ENCODE results near the gene MMAB.
A peak's percentile ranks its signal among the peaks of the same experiment; 100 is the strongest.

The MMAB gene

DNA sequence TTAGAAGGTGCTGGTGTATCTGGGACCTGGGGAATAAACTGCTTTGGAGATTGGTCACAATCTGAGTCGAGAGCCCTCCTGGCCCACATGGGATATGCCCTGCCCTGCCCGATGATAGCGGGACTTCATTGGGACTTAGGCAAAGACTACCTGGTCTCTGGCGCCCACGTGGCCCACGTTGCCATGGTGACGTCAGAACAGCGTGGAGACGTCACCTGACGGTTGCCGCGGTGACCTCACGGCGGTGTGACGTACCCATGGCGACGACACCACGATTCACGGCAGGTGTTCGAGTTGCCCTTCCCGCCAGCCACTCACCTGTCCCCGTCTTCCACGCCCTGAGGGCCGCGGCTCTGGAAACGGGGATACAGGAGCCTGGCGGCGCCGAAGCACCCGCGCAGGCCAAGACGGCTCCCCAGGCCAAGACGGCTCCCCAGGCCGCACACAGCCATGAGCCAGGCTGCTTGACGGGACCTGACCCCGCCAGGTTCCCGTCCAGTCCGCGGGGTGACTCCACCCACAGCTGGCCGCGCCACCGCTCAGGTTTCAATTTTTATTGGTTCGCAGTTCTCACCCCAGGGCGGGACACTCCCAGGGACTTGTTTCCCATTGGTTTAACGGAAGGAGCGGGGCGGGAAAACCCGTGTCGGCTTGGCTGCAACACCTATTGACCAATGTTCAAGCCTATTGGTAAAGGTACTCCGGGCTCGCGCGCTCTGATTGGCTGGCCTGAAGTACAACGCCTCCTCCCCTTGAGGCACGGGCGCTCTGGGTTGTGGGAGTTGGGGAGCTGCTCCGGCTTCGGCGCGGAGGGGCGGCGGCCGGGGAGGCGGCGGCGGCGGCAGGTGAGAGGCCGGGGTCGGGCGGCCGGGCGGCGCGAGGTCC is at the start of gene MMAB, which contains the start of gene MVK:
Gene MMAB (minus strand): TSS at position 476 of the 885 bp plus-strand sequence. CDS start 24 bp downstream, at position 452.
Gene MVK (plus strand): TSS at position 766 of the 885 bp plus-strand sequence. CDS start 1,029 bp downstream, outside the sequence.
- peak; percentile 100 for DNase-seq (ENCODE audit: low spot score)

DNA sequence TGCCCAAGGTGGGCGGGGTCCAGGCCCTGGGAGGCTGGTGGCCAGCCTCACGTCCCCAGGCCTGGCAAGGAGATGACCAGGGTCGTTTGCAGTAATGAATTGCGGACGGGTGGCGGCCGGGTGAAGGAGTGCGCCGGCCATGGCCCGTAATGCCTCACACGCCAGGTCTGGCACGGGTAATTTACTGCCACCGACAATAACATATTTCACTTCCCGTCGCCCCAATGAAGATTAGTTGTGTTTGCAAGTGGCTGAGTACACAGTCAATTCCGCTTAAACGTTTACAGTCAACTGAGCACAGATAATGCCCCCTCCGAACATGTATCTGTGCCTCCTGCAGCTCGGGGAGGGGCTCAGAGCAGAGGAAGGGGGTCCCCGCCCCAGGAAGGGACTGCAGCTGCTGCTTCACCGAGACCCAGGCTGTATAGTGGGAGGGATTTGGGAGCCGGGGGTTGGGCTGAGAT is 48.6 kb upstream of the MMAB start:
- DNase-seq (ENCODE audit: low spot score), result no peak

DNA sequence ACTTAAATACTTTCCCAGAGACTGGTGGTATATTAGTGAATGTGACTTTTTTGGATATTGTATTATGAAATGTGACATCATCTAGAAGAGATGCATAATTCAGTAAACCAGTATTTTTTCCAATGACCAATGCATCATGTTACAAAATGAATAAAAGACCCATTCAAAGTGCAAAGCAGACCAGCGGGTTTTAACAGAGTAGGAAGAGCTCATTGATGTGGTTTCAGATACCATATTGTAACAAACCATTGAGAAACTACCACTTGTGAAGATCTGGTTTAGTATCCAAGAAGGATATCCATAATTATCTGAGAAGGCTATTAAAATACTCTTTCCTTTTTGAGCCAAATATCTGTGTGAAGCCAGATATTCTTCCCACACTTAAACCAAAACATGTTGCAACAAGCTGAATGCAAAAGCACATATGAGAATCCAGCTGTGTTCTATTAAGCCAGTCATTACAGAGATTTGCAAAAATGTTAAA is 47.9 kb upstream of the MMAB start:
- DNase-seq (ENCODE audit: low spot score), result no peak

DNA sequence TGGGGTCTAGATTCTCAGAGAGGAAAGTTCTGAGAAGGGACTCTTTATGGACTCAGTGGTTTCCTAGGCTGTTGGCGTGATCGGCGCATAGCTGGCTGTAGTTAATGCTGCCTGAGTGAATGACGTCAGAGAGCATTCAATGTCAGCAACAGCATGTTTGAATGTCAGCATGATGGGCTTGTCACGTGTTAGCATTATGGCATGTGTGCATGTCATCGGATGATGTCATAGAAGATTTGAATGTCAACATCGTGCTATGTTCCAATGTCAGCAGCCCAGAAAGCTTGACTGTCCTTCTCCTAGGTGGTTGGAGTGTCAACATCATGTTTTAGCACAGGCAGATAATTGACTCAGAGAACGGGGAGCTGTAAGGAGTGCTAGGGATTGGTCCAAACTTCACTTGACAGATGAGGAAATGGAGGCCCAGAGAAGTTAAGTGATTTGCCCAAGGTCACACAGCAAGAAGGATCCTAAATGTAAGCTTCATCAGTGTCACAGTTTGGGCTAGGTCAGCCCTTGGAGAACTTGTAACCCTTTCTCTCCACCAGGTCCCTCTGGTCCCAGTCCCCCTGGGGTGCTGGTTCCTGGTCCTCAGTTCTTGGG is 45.8 kb upstream of the MMAB start:
- no peak for DNase-seq (ENCODE audit: low spot score)

DNA sequence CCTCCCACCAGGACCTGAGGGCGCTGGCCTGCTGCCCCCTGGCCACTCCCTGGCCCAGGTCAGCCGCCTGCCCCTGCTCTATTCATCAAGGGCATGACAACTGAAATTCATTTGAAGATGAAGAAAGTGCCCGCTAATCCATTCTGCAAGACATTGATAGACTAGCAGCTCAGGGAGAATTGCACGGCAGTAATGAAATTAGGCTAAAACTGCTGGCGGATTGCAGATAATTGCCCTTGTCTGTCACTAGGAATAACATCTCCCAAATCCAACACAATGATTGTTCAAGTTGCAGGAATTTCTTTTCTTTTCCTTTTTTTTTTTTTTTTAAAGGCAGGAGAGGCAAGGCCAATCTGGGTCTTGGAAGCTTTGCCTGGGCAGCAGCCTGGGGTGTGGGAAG is 44.8 kb upstream of the MMAB start:
- no peak for DNase-seq (ENCODE audit: low spot score)

DNA sequence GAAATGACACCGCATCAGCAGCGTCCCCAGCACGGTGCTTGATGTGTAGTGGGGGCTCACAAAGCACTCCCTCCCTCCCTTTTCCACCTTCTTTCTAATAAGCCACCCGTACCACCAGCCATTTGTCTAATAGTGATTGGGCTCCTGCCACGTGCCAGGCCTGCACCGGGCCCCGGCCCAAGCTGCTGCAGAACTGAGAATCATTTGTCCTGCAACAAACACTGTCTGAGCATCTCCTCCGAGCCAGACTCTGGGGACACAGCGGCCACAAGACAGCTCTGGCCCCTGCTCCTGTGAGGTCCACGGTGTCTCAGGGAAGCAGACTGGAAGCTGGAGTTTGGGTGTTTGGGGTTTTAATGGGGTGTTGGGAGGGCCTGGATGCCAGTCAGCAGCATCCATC is 44.2 kb upstream of the MMAB start:
- DNase-seq (ENCODE audit: low spot score), result no peak

DNA sequence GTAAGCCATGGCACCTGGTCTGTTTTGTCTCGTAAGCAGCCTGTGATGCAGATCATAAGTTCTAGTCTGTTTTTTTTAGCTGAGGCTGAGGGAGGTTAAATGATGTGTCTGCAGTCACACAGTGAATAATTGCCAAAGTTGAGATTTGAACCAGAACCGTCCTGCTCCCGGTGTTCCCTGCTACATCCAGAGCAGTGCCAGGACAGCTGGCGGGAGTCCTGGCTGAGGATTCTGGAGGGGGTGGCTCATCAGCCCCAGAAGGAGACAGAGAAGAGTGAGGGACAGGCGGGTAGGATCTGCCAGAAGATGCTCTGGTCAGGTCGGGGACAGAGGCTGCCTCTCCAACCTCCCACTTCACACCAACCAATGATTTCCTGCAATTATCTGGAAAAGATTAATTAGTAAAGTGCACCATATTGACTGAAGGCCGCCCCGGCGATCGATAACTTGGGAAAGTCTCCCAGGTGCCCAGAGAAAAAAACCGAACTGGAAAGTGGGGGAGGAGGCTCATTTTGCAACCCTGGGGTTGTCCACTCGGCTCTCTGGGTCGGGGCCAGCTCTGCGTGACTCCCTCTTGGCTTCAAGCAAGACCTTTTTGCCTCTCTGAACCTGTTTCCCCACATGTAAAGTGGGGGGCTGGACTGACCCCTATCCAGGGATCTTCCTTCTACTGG is 42.4 kb upstream of the MMAB start:
- DNase-seq (ENCODE audit: low spot score), result no peak

DNA sequence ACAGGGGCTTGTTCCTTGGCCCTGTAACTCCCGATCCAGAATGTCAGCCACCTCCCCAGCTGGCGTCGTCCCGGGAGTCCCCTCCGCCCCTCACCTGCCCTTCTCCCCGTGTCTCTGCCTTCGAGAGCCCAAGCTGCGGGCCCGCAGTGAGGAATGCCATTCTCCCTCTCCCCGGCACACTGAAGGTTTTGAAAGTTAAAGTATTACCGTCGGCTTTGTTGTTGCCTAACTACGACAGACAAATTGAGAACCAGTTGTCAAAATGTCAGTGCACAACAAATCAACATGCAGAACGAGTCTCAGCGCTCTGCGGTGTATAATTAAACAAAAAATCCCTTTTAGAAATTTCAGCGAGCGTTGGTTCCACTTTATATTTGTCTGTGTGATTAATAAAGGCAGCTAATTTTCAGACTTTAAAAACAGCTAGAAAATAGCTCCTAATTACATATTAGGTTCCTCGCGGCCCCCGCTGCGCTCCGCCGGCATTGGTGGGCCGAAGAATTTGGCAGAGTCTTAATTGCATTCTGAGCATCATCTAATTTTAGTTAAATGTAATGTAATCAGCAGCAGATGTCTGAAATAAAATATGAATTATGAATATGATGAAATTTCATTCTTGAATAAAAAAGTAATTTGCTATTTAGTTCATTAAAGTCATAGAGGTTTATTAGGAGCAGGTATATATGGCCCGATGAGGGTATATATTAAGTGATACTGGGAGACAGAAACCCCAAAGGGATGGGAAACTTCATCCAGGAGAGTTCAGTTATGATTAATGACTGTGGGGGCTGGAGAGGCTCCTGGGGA is 40.5 kb upstream of the MMAB start:
- DNase-seq (ENCODE audit: low spot score), result no peak

DNA sequence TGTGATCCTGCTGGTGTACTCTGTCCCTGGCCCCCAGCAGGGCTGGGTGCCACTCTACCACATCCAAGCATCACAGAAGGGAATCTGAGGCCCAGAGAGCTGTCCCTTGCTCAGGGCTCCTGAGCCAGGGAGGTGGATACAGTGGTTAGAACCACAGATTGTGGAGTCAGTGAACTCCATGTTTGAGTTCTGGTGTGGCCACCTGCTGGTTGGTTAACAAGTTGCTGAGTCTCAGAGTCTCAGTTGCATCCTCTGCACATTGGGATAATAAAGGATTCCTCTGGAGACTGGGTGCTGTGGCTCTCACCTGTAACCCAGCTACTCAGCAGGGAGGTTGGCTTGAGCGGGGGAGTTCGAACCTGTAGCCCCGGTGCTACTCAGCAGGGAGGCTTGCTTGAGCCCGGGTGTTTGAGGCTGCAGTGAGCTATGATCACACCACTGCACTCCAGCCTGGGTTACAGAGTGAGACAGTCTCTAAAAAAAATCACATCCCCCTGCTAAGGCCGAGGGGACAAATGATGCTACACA is 39.7 kb upstream of the MMAB start:
- DNase-seq (ENCODE audit: low spot score), result no peak

DNA sequence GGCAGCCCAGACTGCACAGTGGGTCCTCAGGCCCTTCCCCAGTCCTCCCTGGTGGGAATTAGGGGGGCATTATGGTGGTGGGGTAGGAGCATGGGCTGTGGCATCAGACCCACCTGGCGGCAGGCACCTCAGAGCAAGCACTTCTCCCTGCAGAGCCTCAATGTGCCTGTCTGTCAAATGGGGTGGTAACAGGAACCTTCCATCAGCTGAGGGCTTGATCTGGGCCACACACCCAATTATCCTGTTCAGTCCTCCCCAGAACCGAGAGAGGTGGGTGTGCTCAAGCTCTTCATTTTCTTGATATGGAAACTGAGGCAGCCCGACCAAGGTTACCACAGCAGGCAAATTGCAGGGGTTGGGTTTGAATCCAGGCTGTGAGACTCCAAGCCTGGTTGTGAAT is 38.7 kb upstream of the MMAB start:
- no peak for DNase-seq (ENCODE audit: low spot score)

DNA sequence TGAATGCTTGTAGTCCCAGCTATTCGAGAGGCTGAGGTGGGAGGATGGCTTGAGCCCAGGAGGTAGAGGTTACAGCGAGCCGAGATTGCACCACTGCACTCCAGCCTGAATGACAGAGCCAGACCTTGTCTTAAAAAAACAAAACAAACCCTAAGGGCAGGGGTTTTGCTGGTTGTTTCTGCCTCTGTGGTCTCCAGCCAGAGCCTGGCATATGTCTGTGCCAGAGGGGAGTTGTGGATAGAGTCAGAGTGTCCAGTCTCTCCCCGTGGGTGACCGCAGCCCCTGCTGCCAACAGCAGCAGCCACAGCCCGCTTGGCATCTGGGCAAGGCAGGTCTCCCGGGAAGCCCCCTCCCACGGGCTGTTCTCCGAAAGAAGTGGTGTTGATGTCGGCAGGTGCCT is 37.9 kb upstream of the MMAB start:
- no peak for DNase-seq (ENCODE audit: low spot score)

DNA sequence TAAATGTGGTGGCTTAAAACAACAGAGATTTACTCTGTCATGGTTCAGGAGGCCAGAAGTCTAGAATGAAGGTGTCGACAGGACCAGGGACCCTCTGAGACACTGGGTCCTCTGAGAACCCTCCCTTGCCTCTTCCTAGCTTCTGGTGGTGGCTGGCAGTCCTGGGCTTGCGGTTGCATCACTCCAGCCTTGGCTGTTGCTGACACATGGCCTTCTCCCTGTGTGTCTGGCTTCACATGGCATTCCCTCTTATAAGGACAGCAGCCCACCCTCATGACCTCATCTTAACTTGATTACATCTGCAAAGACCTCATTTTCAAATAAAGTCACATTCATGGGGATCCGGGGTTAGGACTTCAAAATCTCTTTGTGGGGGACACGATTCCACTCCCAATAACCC is 37.2 kb upstream of the MMAB start:
- no peak for DNase-seq (ENCODE audit: low spot score)

DNA sequence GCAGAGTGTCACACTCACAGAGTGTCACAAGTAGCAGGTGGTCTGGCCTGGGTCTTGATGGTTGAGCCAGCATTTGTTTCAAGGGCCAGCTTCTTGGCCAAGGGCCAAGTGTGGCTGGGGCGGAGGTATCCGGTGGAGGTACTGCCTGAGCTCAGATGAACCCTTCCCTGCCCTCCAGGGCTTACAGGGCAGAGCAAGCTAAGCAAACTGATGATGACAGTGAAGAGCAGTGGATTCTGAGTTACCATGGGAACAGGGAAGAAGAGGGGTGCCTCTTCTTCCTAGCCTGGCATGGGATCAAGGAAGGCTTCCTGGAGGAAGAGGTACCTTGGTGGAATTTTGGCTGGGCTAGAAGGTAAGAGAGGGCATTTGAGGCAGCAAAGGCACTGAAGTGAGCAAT is 36.0 kb upstream of the MMAB start:
- no peak for DNase-seq (ENCODE audit: low spot score)

DNA sequence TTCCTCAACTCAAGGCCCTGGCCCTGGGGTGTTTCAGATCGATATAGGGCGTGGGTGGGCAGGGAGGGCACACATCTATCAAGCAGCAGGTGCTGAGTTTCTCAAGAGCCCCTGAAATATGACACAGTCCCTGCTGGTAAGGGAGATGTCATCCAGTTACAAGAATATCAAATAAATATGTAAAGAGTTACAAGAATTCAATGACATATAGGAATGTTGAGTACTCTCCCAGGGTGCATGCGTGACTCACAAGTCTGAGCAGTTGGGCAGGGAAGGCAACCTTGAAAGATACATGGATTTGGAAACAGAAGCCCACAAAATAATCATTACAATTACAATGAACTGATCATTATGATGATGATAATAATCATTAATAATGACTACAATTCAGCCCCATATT is 35.5 kb upstream of the MMAB start:
- DNase-seq (ENCODE audit: low spot score), result no peak

DNA sequence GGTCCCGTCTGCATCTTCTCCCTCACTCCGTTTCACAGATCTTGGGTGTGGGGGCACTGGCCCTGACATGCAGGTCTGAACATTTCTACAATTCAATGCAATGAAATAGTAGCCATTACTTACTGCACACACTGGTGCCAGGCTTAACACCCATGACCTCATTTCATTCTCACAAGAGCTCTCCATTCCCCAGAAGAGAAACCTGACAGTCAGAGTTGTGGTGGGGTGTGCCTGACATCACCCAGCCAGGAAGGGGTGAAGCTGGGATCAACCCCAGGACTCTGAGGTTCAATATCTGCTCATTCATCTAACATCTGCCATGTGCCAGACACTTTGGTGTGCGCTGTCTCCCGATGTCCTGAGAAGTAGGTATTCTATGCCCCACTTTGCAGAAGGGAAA is 35.0 kb upstream of the MMAB start:
- no peak for DNase-seq (ENCODE audit: low spot score)

DNA sequence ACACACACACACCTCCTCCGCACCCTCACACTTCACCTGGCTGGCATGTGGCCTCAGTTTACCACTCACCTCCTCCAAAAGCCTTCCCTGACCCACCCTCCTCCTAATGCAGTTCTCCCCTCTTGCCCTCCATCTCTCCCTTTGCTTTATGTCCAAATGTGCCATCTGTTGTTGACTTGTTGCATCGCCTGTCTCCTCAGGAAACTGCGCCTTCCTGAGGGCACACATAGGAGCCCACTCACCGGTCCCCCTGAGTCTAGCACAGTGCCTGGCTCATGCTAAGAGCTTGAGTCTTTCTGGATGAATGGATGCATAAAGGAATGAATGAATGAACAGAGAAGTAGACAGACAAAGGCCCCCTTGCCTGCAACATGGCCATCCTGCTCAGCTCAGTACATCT is 34.3 kb upstream of the MMAB start:
- DNase-seq (ENCODE audit: low spot score), result no peak

DNA sequence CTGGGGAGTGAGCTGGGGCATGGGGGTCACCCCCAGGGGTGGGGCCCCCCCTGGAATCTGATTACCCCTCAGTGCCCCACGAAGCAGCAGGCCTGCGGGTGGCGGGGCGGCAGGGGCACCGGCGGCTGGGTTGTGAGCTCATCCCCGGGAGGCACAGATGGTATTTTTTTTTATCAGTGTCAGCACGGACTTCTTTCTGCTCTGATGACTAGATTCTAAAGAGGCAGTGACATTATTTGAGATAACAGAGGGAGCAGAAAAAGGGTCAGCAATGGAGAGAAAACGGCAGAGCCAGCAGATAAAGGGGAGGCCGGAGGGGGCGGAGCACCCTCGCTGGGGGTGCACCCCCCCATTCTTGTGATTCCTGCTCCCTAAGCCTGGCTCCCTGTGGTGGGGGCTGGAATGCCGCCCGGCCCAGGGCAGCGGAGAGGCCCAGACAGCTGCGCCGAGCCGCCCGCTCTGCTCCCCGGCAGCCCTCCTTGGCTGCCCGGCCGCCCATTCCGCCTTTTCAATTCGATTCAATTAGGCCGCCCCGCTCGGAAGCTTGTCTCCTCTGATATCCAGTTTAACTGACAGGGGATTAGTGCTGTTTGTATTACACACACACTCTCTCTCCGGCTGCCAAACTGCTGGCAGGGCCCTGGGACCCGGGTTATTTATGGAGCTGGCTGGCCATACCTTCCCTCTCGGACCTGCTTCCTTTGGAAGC is 33.2 kb upstream of the MMAB start:
- DNase-seq (ENCODE audit: low spot score), result no peak

DNA sequence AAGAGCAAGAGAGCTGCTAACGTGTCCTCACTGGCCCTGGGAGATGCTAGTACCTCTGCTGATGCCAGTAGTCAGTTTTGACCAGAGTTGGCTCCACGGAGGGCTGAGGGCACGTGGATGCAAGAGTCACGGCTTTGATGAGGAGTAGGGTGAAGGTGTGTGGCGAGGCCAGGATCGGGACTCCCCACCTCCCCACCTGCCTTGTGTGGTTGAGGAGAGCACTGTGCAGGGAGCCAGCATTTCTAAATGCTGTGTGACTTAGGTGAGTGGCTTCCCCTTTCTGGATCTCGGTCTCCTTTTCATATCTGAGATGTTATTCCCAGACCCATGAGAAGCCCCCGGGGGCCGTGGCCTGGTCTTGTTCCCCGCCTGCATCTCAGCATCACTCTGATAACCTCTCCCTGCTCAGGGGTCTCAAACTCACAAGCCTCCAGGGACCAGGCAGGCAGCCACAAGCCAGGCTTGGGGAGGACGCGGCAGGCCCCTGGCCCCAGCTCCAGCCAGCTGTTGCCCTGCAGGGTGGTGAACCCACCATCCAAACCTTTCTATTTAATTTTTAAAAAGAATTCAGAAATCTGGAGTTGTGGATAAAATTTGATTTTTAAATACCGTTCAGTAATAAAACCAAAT is 32.4 kb upstream of the MMAB start:
- no peak for DNase-seq (ENCODE audit: low spot score)

DNA sequence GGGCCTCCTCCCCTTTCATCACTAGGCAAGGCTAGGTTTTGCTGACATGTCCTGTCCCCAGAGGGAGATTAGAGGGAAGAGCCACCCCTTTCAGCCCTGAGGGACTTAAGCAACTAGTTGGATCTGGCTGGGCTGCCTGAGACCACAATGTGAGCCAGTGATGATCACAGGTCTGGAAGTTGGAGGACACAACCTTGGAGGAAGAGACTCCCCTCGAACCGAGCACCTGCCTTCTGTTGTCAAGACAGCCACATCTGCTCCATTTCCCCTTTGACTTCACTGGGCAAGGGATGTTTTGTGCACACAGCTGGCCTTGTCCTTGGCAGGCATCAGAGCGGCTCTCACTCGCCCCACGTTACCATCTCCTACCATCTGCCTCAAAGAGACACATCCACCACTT is 31.7 kb upstream of the MMAB start:
- DNase-seq (ENCODE audit: low spot score), result no peak

DNA sequence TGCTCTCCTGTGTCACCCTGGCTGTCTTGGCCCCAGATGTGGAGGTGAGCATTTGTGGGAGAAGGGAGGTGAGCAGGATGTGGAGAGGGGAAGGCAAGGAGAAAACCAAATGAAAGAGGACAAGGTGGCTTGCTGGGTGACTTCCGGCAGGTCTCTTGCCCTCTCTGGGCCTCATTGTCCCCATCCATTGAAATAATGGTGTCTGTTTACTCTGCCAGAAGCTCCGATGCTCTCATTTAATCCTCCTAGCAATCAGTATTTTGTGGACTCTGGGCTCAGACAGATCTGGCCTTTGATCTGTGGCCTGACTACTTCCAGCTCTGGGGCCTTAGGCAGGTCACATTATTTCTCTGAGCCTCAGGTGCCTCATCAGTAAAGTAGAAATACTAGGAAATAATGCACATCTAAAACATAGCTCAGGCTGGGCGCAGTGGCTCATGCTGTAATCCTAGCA is 30.9 kb upstream of the MMAB start:
- no peak for DNase-seq (ENCODE audit: low spot score)

Measured in LoVo (cell line).